ENCODE data around the gene PGRMC2.

- TF ChIP-seq CTCF (IDR thresholded peaks at IDR 0.05) (no peak), EZH2 (IDR thresholded peaks at IDR 0.05; ENCODE audit: borderline replicate concordance, insufficient read depth, low read depth, low read length, poor library complexity, severe bottlenecking) (no peak)
Measured at GRCh38 chr4:128255906-128256305, 31.7 kb downstream of the PGRMC2 start.

Measured in B cell (primary cell).